Measurements from ENCODE around the gene SDK2.

GRCh38 chr17:73678999-73679398 lies 34.8 kb upstream of the SDK2 start:
- no peak for TF ChIP-seq EZH2 (IDR thresholded peaks at IDR 0.05; ENCODE audit: borderline replicate concordance)
- TF ChIP-seq, protein P1, sequence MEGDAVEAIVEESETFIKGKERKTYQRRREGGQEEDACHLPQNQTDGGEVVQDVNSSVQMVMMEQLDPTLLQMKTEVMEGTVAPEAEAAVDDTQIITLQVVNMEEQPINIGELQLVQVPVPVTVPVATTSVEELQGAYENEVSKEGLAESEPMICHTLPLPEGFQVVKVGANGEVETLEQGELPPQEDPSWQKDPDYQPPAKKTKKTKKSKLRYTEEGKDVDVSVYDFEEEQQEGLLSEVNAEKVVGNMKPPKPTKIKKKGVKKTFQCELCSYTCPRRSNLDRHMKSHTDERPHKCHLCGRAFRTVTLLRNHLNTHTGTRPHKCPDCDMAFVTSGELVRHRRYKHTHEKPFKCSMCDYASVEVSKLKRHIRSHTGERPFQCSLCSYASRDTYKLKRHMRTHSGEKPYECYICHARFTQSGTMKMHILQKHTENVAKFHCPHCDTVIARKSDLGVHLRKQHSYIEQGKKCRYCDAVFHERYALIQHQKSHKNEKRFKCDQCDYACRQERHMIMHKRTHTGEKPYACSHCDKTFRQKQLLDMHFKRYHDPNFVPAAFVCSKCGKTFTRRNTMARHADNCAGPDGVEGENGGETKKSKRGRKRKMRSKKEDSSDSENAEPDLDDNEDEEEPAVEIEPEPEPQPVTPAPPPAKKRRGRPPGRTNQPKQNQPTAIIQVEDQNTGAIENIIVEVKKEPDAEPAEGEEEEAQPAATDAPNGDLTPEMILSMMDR (IDR thresholded peaks at IDR 0.05; ENCODE audit: poor library complexity), result no peak
- TF ChIP-seq EZH2phosphoT487 (IDR thresholded peaks at IDR 0.05; ENCODE audit: low read depth, severe bottlenecking, unreplicated experiment), result no peak

Measured in hepatocyte (in vitro differentiated cells).